ENCODE data around the gene MAPK14. TPM values are rescaled to one million over a fixed set of nuclear protein-coding genes. Genes with fewer than 3 reads are reported as not detected.

MAPK14 gene
- total and polyA plus RNA-seq, 10 of the 15 experiments (the other 5 are each of a cell fraction or from before 2014, with no cell fraction given): 12.5 to 59.5 (median 43.0) TPM

GRCh38 chr6:36139431-36139830 lies 111.8 kb downstream of the MAPK14 start (continued):
- TF ChIP-seq CTCF (IDR thresholded peaks at IDR 0.05 in 2 of 3, conservative IDR thresholded peaks at IDR 0.05 in 1 of 3; ENCODE audit: control insufficient read depth in 2 of 3, extremely low read depth in 1 of 3, insufficient read depth in 1 of 3, low read depth in 3 of 3, low read length in 3 of 3) (peak; percentile 16 to 21 (median 18); a peak in 3 of 6 replicates), SUPT20H (IDR thresholded peaks at IDR 0.05; ENCODE audit: borderline replicate concordance, control insufficient read depth, low read depth, low read length) (no peak), ATF3 (IDR thresholded peaks at IDR 0.05; ENCODE audit: borderline replicate concordance, extremely low read depth, low read depth, low read length) (no peak)

- WGBS (ENCODE audit: insufficient coverage, insufficient replicate concordance, low lambda C conversion rate, missing lambda C conversion rate): 75% methylated on average over 8 of the region's 8 CpGs
- no peak overlapping the region for H2AFZ ChIP-seq (ENCODE audit: control insufficient read depth, low read depth, low read length)
- ChIA-PET POLR2A (interaction anchor here (0.5 to 0.6 kb wide), 2 partner anchors 45 to 89 kb away, joined by 3 read pairs; no protein-coding TSS in a partner anchor), RAD21 (ENCODE audit: unreplicated experiment) (interaction anchor here (1.5 kb wide), 1 partner anchor 218 kb away, joined by 3 read pairs; no protein-coding TSS in a partner anchor), SMC1A (ENCODE audit: uncharacterized antibody, unreplicated experiment) (interaction anchor here (0.6 to 2.2 kb wide), 4 partner anchors 51 to 386 kb away, joined by 3 to 6 read pairs (median 4); no protein-coding TSS in a partner anchor), CTCF (interaction anchor here (0.7 to 1.8 kb wide), 5 partner anchors 51 to 218 kb away, joined by 3 to 9 read pairs (median 3); no protein-coding TSS in a partner anchor)
- ATAC-seq: no peak
- H3K36me3 ChIP-seq (ENCODE audit: control insufficient read depth in 2 of 2, insufficient read depth in 2 of 2, low read length in 1 of 2): no peaks in the 10 kb centered on the region
- H3K27ac ChIP-seq (ENCODE audit: control insufficient read depth, insufficient read depth): no peak overlapping the region
- no peak overlapping the region for H3K9ac ChIP-seq (ENCODE audit: control insufficient read depth, insufficient read depth, low read length)
- H3K4me1 ChIP-seq (ENCODE audit: control insufficient read depth, insufficient read depth, low read length): peaks cover 6% of the 10 kb centered on the region; the same call in 1 of the 2 replicates
- no peaks in the 10 kb centered on the region for H3K9me3 ChIP-seq (replicated peaks; ENCODE audit: control insufficient read depth, insufficient read depth, low read length)
- no peak for DNase-seq (ENCODE audit: low read depth, low spot score)
- intact Hi-C loops (cut with micrococcal nuclease; ENCODE audit: unreplicated experiment) (no loop called here), in situ Hi-C loops (cut with MboI) (no loop called here)
- no peak overlapping the region for H3K4me3 ChIP-seq
- no peak for TF ChIP-seq KLF5 (IDR thresholded peaks at IDR 0.05; ENCODE audit: partially characterized antibody)
- TF ChIP-seq CEBPB (IDR thresholded peaks at IDR 0.05; ENCODE audit: borderline replicate concordance in 1 of 2, low read depth in 2 of 2, low read length in 2 of 2): no peak
- no peak for TF ChIP-seq ZBTB11 (CRISPR knock-in tag; IDR thresholded peaks at IDR 0.05)
- no peak for TF ChIP-seq NFYA (IDR thresholded peaks at IDR 0.05; ENCODE audit: borderline replicate concordance, low read depth, low read length)
- TF ChIP-seq MLLT1 (IDR thresholded peaks at IDR 0.05): no peak
- no peak for TF ChIP-seq TCF3 (IDR thresholded peaks at IDR 0.05; ENCODE audit: borderline replicate concordance, insufficient read depth, low read depth, low read length)
- no peak overlapping the region for H3K4me2 ChIP-seq (ENCODE audit: control insufficient read depth, insufficient read depth)
- BruUV-seq (replicated peaks): no TSS peak
- FAIRE-seq: no peak
- H4K20me1 ChIP-seq (ENCODE audit: control insufficient read depth, insufficient read depth): no peaks in the 10 kb centered on the region
- H3K27me3 ChIP-seq (replicated peaks in 1 of 2; ENCODE audit: control insufficient read depth in 2 of 2, insufficient read depth in 2 of 2, low read length in 1 of 2): no peaks in the 10 kb centered on the region
- no peaks in the 10 kb centered on the region for H3K79me2 ChIP-seq (ENCODE audit: control insufficient read depth, insufficient read depth, low read length)
Measured at GRCh38 chr6:36139991-36140710, 112.5 kb downstream of the MAPK14 start.
